Dendritic cell treated with granulocyte-macrophage colony-stimulating factor and Interleukin-4, amounts not matched to agents 40 ng/mL and 50 ng/mL, for 4 days (primary cell): Measurements from ENCODE around the gene BHMT2.

Experiments
- H3K27ac Mint-ChIP-seq: one replicate; pipeline ENCODE4 v1.8.0; 2022; ENCODE audit warnings: mild to moderate bottlenecking, mixed read lengths
- H3K27me3 Mint-ChIP-seq: one replicate; pipeline ENCODE4 v1.8.0; 2022; ENCODE audit warnings: mild to moderate bottlenecking, mixed read lengths
- H3K36me3 Mint-ChIP-seq: one replicate; pipeline ENCODE4 v1.8.0; 2022; ENCODE audit warnings: low read depth, mixed read lengths
- H3K4me1 Mint-ChIP-seq: one replicate; pipeline ENCODE4 v1.8.0; 2022; ENCODE audit warnings: low read depth, mixed read lengths
- H3K4me3 Mint-ChIP-seq: one replicate; pipeline ENCODE4 v1.8.0; 2022; ENCODE audit warnings: mild to moderate bottlenecking, moderate library complexity, mixed read lengths
- H3K9me3 Mint-ChIP-seq: one replicate; pipeline ENCODE4 v1.8.0; 2022; ENCODE audit warnings: mixed read lengths
- intact Hi-C: fragments of 100-400 bp; cut with micrococcal nuclease; formaldehyde crosslinking; loops from one replicate; pipeline ENCODE4 v1.15.0; 2022

Gene BHMT2, protein sequence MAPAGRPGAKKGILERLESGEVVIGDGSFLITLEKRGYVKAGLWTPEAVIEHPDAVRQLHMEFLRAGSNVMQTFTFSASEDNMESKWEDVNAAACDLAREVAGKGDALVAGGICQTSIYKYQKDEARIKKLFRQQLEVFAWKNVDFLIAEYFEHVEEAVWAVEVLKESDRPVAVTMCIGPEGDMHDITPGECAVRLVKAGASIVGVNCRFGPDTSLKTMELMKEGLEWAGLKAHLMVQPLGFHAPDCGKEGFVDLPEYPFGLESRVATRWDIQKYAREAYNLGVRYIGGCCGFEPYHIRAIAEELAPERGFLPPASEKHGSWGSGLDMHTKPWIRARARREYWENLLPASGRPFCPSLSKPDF

DNA sequence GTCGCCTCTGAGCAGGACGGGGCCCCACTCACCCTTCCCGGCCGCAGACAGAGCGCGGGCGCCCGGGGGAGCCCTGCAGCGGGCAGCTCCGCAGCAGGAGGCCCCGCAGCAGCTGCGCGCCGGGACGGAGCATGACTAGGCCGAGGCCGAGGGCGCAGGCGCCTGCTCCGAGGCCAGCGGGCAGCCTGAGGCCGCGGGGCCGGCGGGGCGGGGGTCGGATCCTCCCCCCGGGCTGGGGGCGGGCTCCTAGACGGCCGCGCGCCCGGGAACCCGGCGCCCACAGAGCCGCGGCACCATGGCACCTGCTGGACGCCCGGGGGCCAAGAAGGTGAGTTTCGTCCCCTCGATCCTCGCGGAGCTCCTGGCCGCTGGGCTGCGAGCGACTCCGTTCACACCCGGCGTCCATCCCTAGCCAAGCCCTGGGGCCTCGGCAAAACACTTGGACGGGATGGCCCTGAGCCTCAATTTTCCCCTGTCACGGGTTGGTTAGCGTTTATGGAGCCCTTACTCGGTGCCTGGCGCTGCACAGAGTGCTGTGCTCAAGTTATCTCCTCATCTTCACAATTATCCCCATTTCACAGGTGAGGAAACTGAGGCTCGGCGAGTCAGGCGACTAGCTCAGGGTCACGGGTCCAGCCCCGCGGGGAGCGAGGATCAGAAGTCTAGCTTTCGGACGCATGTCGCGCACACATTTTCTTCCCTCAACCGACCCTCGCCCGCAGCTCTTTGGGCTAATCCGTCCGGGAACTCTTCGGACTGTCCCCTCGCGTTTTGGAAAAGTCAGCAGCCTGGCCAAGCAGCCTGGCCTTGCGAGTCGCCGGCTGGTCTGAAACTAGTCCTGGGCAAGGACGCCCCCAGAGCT lies at the start of gene BHMT2, which contains the start of gene DMGDH:
Gene BHMT2 (plus strand): TSS at position 280 of the 862 bp plus-strand sequence. CDS start 16 bp downstream, at position 296.
Gene DMGDH (minus strand): TSS at position 187 of the 862 bp plus-strand sequence. CDS start 54 bp downstream, at position 133.
- Mint-ChIP-seq H3K36me3 (no peaks in the 10 kb centered on the region), H3K27ac (no peak within 1 kb of the TSS), H3K9me3 (no peaks in the 10 kb centered on the region), H3K4me3 (no peak within 1 kb of the TSS), H3K4me1 (no peaks in the 10 kb centered on the region), H3K27me3 (peaks cover 29% of the 10 kb centered on the region)
- intact Hi-C loops, result no loop called here

DNA sequence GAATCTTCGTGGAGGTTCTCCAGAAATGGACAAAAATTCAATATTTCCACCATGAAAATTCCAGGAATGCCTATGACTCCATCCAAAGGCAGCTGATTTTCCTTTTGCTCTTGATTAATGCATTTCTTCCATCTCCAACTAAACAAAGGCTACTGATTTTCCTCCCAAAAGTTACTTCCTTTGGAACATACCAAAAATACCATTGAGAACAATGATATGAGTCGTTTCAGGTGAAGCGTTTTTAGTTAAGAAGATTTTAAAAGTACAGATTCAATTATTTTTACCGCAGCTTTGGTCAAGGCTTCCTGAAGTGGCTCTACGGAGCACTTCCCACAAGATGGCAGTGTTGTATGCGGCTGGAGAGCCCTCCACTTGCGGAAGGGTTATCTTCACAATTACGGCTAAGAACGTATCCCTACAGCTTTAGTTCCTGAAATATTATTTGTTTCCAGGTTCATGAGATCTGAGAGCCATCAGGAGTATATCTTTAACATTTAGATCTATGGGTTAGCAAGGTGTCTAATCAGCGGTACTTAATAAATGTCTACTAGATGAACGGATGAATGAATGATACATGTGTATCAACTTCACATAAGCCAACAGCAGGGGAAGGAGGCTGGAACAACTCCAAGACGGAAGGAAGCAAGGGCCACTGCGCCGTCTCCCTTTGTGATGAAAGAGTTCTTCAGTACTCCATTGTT lies 48.6 kb upstream of the BHMT2 start:
- no peaks in the 10 kb centered on the region for H3K9me3 Mint-ChIP-seq
- H3K36me3 Mint-ChIP-seq, result no peaks in the 10 kb centered on the region
- H3K4me3 Mint-ChIP-seq, result no peak overlapping the region
- H3K27ac Mint-ChIP-seq, result no peak overlapping the region
- intact Hi-C loops, result loop anchor here (1.0 to 5.0 kb wide), 3 partner anchors 112 to 441 kb away; no protein-coding TSS in a partner anchor
- peaks cover 15% of the 10 kb centered on the region for H3K4me1 Mint-ChIP-seq
- H3K27me3 Mint-ChIP-seq, result peaks cover 37% of the 10 kb centered on the region

DNA sequence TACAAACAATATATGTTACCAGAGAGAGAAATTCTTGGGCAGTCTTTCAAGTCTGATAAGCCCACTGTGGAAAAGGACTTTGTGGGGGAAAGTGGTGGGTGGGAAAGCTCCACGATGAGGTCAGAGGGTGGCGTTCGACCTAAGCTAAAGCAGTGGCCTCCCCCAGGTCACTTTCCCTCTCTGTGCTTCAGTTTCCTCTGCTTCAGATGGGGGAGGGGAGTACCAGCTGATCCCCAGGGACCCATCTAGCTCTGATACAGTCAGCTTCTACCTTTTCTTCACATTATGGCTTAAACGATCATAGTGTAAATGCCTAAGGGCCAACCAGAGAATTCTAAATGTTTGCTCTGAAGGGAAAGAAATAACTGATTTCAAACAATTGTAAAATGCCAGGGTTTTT lies 47.8 kb upstream of the BHMT2 start:
- intact Hi-C loops, result loop anchor here (1.0 to 5.0 kb wide), 3 partner anchors 112 to 441 kb away; no protein-coding TSS in a partner anchor
- Mint-ChIP-seq H3K36me3 (no peaks in the 10 kb centered on the region), H3K9me3 (no peaks in the 10 kb centered on the region), H3K27me3 (peaks cover 36% of the 10 kb centered on the region), H3K4me1 (peaks cover 15% of the 10 kb centered on the region), H3K27ac (no peak overlapping the region), H3K4me3 (no peak overlapping the region)

DNA sequence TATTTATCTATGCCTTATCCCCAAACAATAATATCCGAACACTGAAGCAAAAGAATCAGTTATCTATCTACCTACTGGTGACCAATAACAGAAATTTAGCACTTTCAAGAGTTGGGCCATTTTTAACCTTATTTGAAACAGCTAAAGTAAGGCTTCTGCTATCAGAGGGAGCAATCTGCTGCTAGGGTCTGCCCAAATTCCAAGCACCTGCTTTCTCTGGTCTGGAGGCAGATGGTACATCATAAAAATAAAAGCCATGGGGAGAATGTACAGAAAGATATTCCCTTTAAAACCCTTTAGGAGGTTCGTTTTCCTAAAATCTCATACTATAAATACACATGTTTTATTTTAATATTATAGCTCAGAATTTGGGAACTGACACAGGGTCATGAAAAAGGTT lies 46.8 kb upstream of the BHMT2 start:
- H3K27me3 Mint-ChIP-seq, result peaks cover 40% of the 10 kb centered on the region
- H3K27ac Mint-ChIP-seq, result no peak overlapping the region
- H3K4me3 Mint-ChIP-seq, result no peak overlapping the region
- peaks cover 15% of the 10 kb centered on the region for H3K4me1 Mint-ChIP-seq
- no peaks in the 10 kb centered on the region for H3K36me3 Mint-ChIP-seq
- intact Hi-C loops, result loop anchor here (5.0 kb wide), 2 partner anchors 120 to 440 kb away; no protein-coding TSS in a partner anchor
- no peaks in the 10 kb centered on the region for H3K9me3 Mint-ChIP-seq

DNA sequence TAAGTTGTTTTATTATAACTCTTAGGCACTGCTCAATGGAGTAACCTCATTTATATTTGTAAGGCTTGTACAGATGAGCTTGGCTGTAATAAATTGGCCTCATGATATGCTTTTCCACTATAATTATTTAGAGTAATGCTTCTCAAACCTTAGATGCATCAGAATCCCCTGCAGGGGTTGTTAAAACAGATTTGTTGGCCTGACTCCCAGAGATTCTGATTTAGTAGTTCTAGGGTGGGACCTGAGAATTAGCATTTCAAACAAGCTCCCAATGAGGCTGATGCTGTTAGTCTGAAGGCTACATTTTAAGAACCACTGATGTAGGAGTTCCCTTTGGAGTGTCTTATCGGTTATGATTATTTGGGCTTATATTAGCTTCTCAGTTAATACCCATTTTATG lies 46.2 kb upstream of the BHMT2 start:
- peaks cover 39% of the 10 kb centered on the region for H3K27me3 Mint-ChIP-seq
- no peak overlapping the region for H3K27ac Mint-ChIP-seq
- peaks cover 15% of the 10 kb centered on the region for H3K4me1 Mint-ChIP-seq
- H3K4me3 Mint-ChIP-seq, result no peak overlapping the region
- intact Hi-C loops, result loop anchor here (5.0 kb wide), 2 partner anchors 121 to 439 kb away; no protein-coding TSS in a partner anchor
- no peaks in the 10 kb centered on the region for H3K36me3 Mint-ChIP-seq
- H3K9me3 Mint-ChIP-seq, result no peaks in the 10 kb centered on the region

DNA sequence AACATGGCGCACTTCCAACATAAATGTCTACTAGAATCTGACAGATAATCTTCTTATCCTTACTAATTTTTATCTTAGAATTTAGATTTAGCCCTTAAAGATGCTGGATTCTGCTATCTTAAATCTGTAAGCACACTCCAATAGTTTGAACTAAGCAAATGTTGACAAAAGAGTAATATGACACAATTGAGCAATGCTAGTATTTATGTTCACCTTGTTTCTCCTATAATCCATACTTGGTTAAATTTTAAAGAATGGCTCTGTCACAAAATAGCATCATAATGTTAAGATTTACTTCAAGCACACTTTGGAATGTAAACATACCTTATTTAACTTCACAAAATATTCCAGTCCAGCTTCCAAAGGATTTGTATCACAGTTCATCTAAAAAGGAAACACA lies 45.6 kb upstream of the BHMT2 start:
- H3K9me3 Mint-ChIP-seq, result no peaks in the 10 kb centered on the region
- H3K27ac Mint-ChIP-seq, result no peak overlapping the region
- H3K4me1 Mint-ChIP-seq, result peaks cover 15% of the 10 kb centered on the region
- H3K4me3 Mint-ChIP-seq, result no peak overlapping the region
- H3K27me3 Mint-ChIP-seq, result peaks cover 39% of the 10 kb centered on the region
- H3K36me3 Mint-ChIP-seq, result no peaks in the 10 kb centered on the region
- intact Hi-C loops, result loop anchor here (5.0 kb wide), 2 partner anchors 122 to 438 kb away; no protein-coding TSS in a partner anchor

DNA sequence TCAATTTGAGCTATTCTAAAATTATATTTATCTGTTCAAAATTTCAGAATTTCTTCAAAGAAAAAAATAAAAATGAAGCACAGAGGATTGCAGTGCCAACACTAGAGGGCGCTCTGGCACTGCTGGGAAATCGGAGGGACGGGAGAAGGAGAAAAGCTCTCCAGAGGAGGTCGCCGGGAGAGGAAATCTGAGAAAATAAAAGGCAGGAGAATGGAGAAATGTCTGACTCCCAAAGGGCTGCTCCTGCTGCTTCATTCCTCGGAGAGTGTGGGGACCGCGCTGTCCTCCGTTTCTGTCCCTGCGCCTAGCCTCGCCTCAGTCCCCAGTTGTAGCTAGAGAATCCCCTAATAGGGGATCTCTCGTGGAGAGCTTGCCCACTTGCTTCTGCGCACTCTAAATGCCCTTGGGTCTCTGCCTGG lies 44.5 kb upstream of the BHMT2 start:
- Mint-ChIP-seq H3K27ac (no peak overlapping the region), H3K36me3 (no peaks in the 10 kb centered on the region), H3K4me3 (peak overlapping the region; percentile 28), H3K9me3 (no peaks in the 10 kb centered on the region), H3K27me3 (peaks cover 31% of the 10 kb centered on the region), H3K4me1 (peaks cover 15% of the 10 kb centered on the region)
- intact Hi-C loops, result loop anchor here (1.0 kb wide), 2 partner anchors 85 to 108 kb away; no protein-coding TSS in a partner anchor

DNA sequence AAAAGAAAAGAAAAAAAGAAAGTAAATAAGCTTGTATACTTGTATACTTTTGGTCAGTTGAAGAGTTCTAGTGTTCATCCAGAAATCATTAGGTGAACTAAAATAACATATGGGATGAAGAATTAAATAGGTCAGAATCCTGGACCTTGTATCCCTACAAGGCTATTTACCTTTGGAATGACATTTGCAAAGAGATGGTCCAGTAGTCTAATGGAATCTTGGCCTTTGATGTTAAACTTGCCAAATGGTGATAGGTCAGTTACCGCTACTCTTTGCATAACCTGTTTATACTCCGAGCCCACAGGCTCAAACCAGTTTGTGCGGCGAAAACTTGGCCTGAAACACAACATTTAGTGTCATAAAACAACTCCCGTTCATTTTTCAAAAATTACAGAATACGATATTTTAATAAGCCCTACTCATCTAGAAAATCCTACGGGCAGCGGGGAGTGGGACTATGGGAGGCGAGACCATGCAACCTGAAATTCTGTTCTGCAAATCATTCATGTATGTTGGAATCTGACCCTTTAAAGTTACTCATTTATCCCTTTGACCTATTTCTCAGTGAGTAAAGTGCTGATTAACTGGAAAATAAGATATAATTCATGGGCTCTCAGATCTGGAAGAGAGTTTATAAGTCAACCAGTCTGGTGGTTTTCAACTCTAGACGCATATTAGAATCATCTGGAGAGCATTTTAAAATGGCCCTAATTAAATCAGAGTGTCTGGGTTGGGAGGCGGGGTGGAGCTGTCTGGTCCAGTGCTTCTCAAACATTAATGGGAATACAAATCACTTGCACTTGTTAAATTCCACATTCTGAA lies 38.7 kb upstream of the BHMT2 start:
- H3K36me3 Mint-ChIP-seq, result no peaks in the 10 kb centered on the region
- no peak overlapping the region for H3K4me3 Mint-ChIP-seq
- intact Hi-C loops, result no loop called here
- H3K4me1 Mint-ChIP-seq, result no peaks in the 10 kb centered on the region
- H3K27ac Mint-ChIP-seq, result no peak overlapping the region
- H3K9me3 Mint-ChIP-seq, result no peaks in the 10 kb centered on the region
- H3K27me3 Mint-ChIP-seq, result peaks cover 9% of the 10 kb centered on the region

DNA sequence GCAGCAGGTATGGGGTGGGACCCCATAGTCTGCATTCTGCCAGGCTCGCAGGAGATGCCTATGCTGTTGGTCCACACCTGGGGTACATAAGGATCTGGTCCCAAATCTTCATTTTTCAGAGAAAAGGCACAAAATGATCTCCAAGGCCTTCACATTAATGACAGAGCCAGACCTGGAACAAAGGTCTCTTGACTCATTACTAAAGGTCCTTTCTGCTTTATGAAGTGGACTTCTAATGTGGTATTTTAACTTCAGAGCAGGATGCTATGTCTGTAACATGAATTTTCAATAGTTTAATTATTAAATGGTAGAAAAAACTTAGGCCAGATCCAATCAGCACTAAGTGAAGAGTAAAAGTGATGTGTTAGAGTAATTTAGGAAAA lies 38.1 kb upstream of the BHMT2 start:
- H3K36me3 Mint-ChIP-seq, result no peaks in the 10 kb centered on the region
- H3K9me3 Mint-ChIP-seq, result no peaks in the 10 kb centered on the region
- no peak overlapping the region for H3K27ac Mint-ChIP-seq
- intact Hi-C loops, result no loop called here
- H3K4me3 Mint-ChIP-seq, result no peak overlapping the region
- H3K4me1 Mint-ChIP-seq, result no peaks in the 10 kb centered on the region
- H3K27me3 Mint-ChIP-seq, result peaks cover 9% of the 10 kb centered on the region

DNA sequence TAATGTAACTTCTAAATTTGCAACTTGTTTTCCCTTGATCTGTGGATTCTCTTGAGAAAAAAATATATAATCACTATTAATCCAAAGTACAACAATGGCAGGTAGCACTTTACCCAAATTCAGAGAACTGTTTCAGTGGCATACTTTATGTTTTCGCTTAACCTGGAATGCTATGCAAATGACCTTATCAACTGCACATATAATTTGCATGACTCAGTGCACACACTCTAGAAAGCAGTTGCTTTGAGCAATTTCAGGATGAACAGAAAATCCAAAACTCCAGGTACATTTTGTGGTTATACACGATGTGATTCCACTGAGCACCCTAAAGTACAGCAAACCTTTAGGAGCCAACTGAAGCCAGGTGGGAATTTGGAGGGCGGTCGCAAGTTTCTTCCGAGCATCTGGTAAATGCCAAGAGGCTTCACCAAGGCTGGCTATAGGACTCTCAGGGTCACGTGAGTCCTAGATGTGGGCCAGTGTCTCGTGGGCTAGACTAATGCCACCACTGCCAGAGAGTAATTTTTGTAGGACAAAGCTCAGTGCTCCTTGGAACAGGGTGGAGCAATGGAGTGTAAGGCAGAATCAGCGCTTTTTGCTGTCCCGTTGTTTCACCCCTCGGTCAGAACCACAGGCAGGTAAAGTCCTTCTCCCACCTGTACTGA lies 37.4 kb upstream of the BHMT2 start:
- H3K4me3 Mint-ChIP-seq, result no peak overlapping the region
- no peaks in the 10 kb centered on the region for H3K9me3 Mint-ChIP-seq
- H3K27me3 Mint-ChIP-seq, result peaks cover 6% of the 10 kb centered on the region
- H3K27ac Mint-ChIP-seq, result no peak overlapping the region
- no peaks in the 10 kb centered on the region for H3K36me3 Mint-ChIP-seq
- intact Hi-C loops, result no loop called here
- no peaks in the 10 kb centered on the region for H3K4me1 Mint-ChIP-seq

DNA sequence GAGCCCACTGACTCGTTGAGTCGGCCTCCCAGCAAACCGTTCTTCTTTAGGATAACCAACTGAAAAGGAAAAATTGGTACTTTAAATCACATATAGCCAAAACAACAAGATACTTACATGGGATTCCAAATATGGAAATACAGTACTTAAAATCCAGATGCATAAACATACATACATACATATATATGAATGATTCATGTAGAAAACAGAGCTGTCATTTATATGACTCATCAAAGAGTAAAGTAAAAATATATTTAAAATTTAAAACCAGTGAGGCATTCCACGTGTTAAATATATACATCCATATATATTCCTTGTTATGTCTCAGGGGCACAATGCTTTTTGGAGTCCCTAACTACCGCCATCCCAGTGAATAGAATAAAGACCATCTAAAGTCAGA lies 36.8 kb upstream of the BHMT2 start:
- intact Hi-C loops, result no loop called here
- H3K9me3 Mint-ChIP-seq, result no peaks in the 10 kb centered on the region
- no peak overlapping the region for H3K27ac Mint-ChIP-seq
- peaks cover 2% of the 10 kb centered on the region for H3K27me3 Mint-ChIP-seq
- no peaks in the 10 kb centered on the region for H3K4me1 Mint-ChIP-seq
- H3K4me3 Mint-ChIP-seq, result no peak overlapping the region
- no peaks in the 10 kb centered on the region for H3K36me3 Mint-ChIP-seq

DNA sequence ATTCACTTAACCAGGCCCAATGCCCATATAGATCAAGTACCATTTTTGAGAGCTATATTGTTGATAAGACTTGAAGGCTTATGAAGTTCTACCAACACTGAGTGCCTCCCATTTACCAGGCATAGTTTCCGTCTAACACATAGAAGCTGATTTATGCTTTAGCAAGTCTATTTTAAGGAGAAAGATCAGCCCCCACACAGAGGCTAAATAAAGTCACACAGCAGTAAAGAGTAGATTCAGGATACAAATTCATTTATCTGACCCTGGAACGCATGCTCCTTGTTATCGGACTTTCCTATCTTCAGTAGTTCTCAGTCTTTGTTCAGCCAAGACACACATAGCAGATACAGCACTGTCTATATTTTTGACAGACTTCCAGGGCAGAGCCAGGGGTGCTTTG lies 34.3 kb upstream of the BHMT2 start:
- Mint-ChIP-seq H3K9me3 (no peaks in the 10 kb centered on the region), H3K27me3 (no peaks in the 10 kb centered on the region), H3K27ac (no peak overlapping the region), H3K36me3 (no peaks in the 10 kb centered on the region), H3K4me3 (no peak overlapping the region), H3K4me1 (no peaks in the 10 kb centered on the region)
- intact Hi-C loops, result no loop called here
